Peyer's patch (tissue), 4 donors: ENCODE data around the gene METTL14.

Experiments
- POLR2A ChIP-seq, 2 donors: fragments of 450-650 bp; IDR thresholded peaks; one replicate each; pipeline ENCODE4 v1.5.1; 2017; ENCODE audit warnings: antibody characterized with exemption in 2 of 2, mild to moderate bottlenecking in 2 of 2, moderate library complexity in 2 of 2
- TF ChIP-seq, protein P1 (sequence below), 6 experiments: fragments of 450-650 bp in 4 of 6; fragments of 200-600 bp in 2 of 6; sonication (generic) in 1 of 6; IDR thresholded peaks; one replicate each; pipeline ENCODE4 v1.5.1; 2017 to 2019; ENCODE audit warnings: antibody characterized with exemption in 6 of 6, mild to moderate bottlenecking in 3 of 6, moderate library complexity in 1 of 6

GRCh38 chr4:118760092-118760491 is 74.9 kb downstream of the METTL14 start:
- TF ChIP-seq, protein P1, sequence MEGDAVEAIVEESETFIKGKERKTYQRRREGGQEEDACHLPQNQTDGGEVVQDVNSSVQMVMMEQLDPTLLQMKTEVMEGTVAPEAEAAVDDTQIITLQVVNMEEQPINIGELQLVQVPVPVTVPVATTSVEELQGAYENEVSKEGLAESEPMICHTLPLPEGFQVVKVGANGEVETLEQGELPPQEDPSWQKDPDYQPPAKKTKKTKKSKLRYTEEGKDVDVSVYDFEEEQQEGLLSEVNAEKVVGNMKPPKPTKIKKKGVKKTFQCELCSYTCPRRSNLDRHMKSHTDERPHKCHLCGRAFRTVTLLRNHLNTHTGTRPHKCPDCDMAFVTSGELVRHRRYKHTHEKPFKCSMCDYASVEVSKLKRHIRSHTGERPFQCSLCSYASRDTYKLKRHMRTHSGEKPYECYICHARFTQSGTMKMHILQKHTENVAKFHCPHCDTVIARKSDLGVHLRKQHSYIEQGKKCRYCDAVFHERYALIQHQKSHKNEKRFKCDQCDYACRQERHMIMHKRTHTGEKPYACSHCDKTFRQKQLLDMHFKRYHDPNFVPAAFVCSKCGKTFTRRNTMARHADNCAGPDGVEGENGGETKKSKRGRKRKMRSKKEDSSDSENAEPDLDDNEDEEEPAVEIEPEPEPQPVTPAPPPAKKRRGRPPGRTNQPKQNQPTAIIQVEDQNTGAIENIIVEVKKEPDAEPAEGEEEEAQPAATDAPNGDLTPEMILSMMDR (IDR thresholded peaks at IDR 0.05), result no peak
- TF ChIP-seq POLR2A (IDR thresholded peaks at IDR 0.05), result no peak
